Activated T-helper 2 cell treated with anti-CD3 and anti-CD28 coated beads, Interferon-gamma antibody, Interleukin-2, Interleukin-4, amounts not matched to agents 10 μg/mL and 5 μg/mL and 100 μg/mL, durations not matched to agents 14 hours and 24 hours and 36 hours (primary cell): ENCODE measurements around the gene RNF166. TPM values are rescaled to one million over a fixed set of nuclear protein-coding genes. Genes with fewer than 3 reads are reported as not detected.

ENCODE experiments used
- DNase-seq: peaks from one replicate; pipeline ENCODE4 v3.0.0; 2021; ENCODE audit warnings: low spot score
- H3K27ac Mint-ChIP-seq: one replicate; pipeline ENCODE4 v1.8.0; 2021; ENCODE audit warnings: mixed read lengths
- H3K27me3 Mint-ChIP-seq: one replicate; pipeline ENCODE4 v1.8.0; 2021; ENCODE audit warnings: low read depth, mixed read lengths
- H3K36me3 Mint-ChIP-seq: one replicate; pipeline ENCODE4 v1.8.0; 2021; ENCODE audit warnings: low read depth, mixed read lengths
- H3K4me1 Mint-ChIP-seq: one replicate; pipeline ENCODE4 v1.8.0; 2021; ENCODE audit warnings: low read depth, mixed read lengths
- H3K4me3 Mint-ChIP-seq: one replicate; pipeline ENCODE4 v1.8.0; 2021; ENCODE audit warnings: low read depth, mild to moderate bottlenecking, moderate library complexity, mixed read lengths
- H3K9me3 Mint-ChIP-seq: one replicate; pipeline ENCODE4 v1.8.0; 2021; ENCODE audit warnings: mixed read lengths
- intact Hi-C: fragments of 100-400 bp; cut with micrococcal nuclease; formaldehyde crosslinking; loops from one replicate; pipeline ENCODE4 v1.15.1; 2023
- total RNA-seq: library from RNA; stranded (reverse); gene quantifications from 2 replicates; pipeline ENCODE4 v1.2.3, GENCODE V29; 2022

Gene RNF166
- total RNA-seq, 1 donor from 2014 or later = 39.9 TPM

DNA sequence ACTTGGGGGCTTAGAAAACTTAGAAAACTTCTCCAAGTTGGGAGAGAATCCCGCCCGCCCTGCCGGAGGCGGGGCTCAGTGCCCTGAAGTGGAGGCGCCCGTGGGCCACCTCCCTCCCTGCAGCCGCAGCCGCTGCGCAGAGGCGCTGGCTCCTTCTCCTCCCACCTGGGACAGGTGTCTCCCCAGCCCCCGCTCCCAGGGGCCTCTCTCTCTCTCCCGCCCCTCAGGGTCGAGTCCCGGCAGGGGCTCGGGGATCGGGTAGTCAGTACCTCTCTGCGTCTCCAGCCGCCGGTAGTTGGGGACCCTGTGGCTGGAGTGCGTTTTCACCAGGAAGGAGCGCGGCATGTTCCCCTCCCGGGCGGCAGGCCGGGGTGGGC, 20.2 kb downstream of the RNF166 start:
- no peaks in the 10 kb centered on the region for H3K9me3 Mint-ChIP-seq
- peak overlapping the region; percentile 74 for H3K4me3 Mint-ChIP-seq
- H3K4me1 Mint-ChIP-seq = peaks cover 31% of the 10 kb centered on the region
- no peaks in the 10 kb centered on the region for H3K27me3 Mint-ChIP-seq
- no peaks in the 10 kb centered on the region for H3K36me3 Mint-ChIP-seq
- H3K27ac Mint-ChIP-seq = no peak overlapping the region
- intact Hi-C loops = loop anchor here (1.0 kb wide), 3 partner anchors 15 to 35 kb away; partner anchors contain the start of genes CYBA and MVD
- no peak for DNase-seq

DNA sequence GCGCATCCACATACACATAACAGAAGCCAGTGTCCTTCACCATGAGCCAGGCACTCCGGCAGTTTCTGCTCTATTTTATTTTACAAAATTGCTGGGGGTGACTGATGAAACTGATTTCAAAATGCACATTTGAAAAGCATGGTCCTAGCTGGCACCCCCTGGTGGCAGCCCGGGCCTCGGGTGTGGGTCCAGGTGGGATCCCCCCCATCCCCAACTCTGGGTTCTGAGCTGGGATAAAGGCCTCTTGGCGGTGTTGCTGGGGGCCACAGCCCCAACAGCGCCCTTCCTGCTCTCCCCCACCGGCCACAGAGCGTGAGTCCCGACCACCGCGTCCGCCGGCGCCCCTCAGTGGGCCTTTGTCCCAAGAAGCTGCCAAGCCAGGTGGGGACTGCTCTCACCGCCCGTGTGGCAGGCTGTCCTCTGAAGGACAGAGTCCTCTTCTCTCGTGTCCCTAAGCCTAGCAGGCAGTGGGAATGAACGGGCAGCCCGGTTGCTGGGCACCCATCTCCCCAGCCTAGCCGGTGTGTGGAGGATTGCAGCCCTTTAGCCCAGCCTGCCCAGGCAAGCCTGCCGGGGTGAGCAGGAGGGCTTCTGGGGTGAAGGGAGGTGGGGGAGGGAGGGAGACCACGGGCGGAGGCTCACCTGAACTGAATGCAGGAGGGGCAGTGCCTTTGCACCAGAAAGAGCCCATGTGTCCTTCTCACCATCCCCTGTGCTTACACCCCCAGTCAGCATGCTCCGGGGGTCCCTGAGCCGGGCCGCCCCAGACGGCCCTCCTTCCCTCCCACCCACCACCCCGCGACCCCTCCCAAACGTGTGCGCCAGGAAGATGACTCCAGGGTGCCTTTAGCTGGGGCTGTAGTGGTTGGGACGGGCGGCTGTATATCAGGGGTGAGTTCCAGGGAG, 20.8 kb downstream of the RNF166 start:
- peak overlapping the region; percentile 74 for H3K4me3 Mint-ChIP-seq
- no peaks in the 10 kb centered on the region for H3K9me3 Mint-ChIP-seq
- intact Hi-C loops = loop anchor here (1.0 kb wide), 3 partner anchors 16 to 34 kb away; partner anchors contain the start of genes CYBA and MVD
- H3K36me3 Mint-ChIP-seq = peaks cover 3% of the 10 kb centered on the region
- no peaks in the 10 kb centered on the region for H3K27me3 Mint-ChIP-seq
- H3K4me1 Mint-ChIP-seq = peaks cover 28% of the 10 kb centered on the region
- no peak for DNase-seq
- no peak overlapping the region for H3K27ac Mint-ChIP-seq

DNA sequence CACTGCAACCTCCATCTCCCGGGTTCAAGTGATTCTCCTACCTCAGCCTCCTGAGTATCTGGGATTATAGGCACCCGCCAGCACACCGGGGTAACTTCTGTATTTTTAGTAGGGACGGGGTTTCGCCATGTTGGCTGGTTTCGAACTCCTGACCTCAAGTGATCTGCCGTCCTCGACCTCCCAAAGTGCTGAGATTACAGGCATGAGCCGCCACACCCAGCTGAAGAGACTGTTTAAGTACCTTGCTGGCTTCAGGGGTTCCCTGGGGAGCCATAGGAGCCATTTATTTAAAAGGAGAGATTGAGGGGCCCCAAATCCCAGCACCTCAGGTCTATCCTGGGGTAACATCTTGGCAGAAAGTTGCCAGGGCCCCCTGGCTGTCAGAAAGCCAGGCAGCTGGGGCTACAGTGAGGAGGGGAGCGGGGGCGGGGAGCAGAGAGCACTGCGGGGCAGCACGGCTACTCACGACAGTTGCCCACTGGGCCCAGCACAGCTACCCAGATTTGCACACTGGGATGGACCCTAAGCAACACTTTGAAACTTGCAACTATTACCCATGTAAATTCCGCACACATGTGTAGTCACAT, 21.5 kb downstream of the RNF166 start:
- no peak overlapping the region for H3K27ac Mint-ChIP-seq

DNA sequence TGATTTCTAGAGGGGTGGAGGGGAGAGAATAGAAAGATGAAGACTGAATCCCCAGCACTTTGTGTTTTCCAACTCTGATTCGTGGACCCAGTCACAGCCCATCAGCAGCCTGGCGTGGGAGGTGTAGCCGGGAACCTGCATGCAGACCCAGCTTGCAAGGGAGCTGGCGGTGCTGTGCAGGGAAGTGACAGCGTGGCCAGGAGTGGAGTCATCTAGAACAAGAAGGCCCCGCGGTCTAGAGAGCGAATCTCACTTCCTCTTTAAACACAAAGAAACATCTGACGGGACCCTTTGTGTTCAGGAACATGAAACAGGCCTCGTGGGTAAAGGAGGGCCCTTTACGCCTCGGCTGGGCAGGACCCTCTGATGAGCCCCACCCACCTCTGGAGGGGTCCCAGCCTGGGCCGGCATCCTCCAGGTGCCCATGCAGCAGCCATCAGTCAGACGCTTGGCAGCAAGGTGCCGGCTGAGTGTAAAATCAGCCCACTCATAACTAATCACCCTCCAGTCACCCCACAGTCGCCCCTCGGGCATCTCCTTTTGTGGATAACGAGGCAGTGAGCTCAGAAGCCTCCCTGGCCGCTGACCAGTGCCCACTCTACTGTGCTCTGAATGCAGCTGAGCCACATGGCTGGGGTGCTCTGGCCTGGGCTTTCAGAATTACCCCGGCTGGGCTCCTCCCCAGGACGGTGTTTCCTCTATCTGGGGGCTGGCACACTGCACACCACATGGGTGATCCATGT, 24.3 kb downstream of the RNF166 start:
- peak overlapping the region; percentile 33 for H3K4me3 Mint-ChIP-seq
- H3K27ac Mint-ChIP-seq = peak overlapping the region; percentile 84
- DNase-seq = peak; percentile 44
- H3K36me3 Mint-ChIP-seq = peaks cover 3% of the 10 kb centered on the region
- H3K9me3 Mint-ChIP-seq = no peaks in the 10 kb centered on the region
- H3K27me3 Mint-ChIP-seq = no peaks in the 10 kb centered on the region
- intact Hi-C loops = loop anchor here (2.0 kb wide), 1 partner anchor 17 kb away; no protein-coding TSS in a partner anchor
- H3K4me1 Mint-ChIP-seq = peaks cover 24% of the 10 kb centered on the region

More for the DNA sequence above, 21.5 kb downstream of the RNF166 start:
- intact Hi-C loops = no loop called here
- no peak for DNase-seq
- H3K4me3 Mint-ChIP-seq = peak overlapping the region; percentile 74
- peaks cover 27% of the 10 kb centered on the region for H3K4me1 Mint-ChIP-seq
- H3K9me3 Mint-ChIP-seq = no peaks in the 10 kb centered on the region
- peaks cover 3% of the 10 kb centered on the region for H3K36me3 Mint-ChIP-seq
- H3K27me3 Mint-ChIP-seq = no peaks in the 10 kb centered on the region

DNA sequence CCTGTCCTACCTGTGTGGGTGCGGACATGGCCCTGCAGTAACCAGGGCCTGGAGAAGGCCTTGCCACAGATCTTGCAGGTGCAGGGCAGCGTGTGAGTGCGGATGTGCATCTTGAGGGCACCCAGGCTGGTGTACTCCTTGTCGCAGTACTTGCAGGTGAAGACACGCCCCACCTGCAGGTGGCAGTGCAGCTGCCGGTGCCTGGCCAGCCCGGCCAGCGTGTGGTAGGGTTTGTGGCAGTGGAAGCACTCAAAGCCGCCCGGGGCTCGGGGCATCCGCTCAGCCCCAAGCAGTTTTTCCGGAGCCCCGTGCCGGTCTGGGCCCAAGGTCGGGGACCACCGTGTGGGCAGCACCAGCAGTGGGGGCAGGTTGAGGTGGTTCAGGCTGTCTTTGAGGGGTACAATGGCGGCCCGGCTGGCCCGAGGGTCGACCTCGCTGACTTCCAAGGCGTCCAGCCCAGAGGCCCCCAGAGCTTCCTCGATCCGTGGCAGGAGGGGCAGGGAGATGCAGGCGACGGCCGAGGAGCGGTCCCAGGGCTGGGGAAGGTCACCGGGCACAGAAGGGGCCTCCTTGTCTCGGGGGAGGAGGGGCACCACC, 25.0 kb downstream of the RNF166 start:
- no peak for DNase-seq
- no peak overlapping the region for H3K4me3 Mint-ChIP-seq
- intact Hi-C loops = loop anchor here (2.0 kb wide), 1 partner anchor 16 kb away; no protein-coding TSS in a partner anchor

DNA sequence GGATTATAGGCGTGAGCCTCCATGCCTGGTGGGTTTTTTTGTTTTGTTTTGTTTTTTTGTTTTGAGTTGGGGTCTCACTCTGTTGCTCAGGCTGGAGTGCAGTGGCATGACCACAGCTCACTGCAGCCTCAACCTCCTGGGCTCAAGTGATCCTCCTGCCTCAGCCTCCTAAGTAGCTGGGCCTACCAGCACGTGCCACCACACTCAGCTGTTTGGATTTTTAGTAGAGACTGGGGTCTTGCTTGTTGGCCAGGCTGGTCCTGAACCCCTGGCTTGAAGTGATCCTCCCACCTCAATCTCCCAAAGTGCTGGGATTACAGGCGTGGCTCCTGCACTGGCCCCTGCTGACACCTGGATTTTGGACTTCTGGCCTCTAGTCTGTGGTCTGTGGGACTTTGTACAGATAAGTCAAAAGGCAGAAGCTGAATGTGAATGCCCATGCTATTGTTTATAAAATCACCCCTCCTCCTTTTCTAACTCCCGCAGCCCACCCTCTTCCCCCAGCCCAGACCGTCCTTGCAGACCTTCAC, 25.6 kb downstream of the RNF166 start:
- H3K27me3 Mint-ChIP-seq = no peaks in the 10 kb centered on the region
- no peak for DNase-seq
- intact Hi-C loops = loop anchor here (2.0 kb wide), 1 partner anchor 16 kb away; no protein-coding TSS in a partner anchor
- no peaks in the 10 kb centered on the region for H3K9me3 Mint-ChIP-seq
- peaks cover 24% of the 10 kb centered on the region for H3K4me1 Mint-ChIP-seq
- peaks cover 3% of the 10 kb centered on the region for H3K36me3 Mint-ChIP-seq
- H3K4me3 Mint-ChIP-seq = no peak overlapping the region
- H3K27ac Mint-ChIP-seq = no peak overlapping the region

More for the DNA sequence above, 25.0 kb downstream of the RNF166 start:
- H3K9me3 Mint-ChIP-seq = no peaks in the 10 kb centered on the region
- peaks cover 3% of the 10 kb centered on the region for H3K36me3 Mint-ChIP-seq
- peaks cover 24% of the 10 kb centered on the region for H3K4me1 Mint-ChIP-seq
- no peaks in the 10 kb centered on the region for H3K27me3 Mint-ChIP-seq
- H3K27ac Mint-ChIP-seq = peak overlapping the region; percentile 84

DNA sequence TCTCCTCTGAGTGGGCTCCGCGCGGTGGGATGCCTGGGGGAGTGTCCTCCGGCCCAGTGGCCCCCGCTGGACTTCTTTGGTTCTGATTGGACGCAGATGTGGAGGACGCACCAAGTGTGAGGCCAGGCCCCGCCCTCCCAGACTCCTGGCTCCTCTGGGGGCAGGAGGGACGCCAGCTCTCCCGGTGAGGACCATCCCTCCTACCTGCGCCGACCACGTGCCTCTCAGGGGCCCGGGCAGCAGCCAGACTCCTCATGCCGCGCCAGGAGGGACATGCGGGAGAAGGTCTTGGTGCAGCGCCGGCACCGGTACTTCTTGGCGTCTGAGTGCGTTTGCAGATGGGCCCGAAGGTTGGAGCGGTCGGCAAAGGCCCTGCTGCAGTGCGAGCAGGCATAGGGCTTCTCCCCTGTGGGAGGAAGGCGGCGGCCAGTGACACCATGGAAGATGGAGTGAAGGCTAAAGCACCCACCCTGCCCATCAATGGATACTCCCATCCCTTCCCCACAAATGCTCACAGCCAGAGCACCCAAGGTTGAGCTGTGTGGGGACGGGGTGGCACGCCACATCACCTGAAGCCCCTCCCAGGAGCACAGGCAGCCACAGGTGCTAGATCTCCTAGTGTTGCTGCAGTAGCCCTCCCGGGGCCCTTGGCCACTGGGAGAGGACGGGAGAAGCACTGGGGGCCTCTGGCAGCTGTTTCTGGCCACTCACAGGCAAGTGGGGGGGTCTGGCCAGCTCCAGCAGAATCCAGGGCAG, 27.8 kb downstream of the RNF166 start:
- Mint-ChIP-seq H3K9me3 (no peaks in the 10 kb centered on the region), H3K27me3 (no peaks in the 10 kb centered on the region), H3K27ac (no peak overlapping the region), H3K4me3 (no peak overlapping the region), H3K36me3 (peaks cover 3% of the 10 kb centered on the region), H3K4me1 (peaks cover 15% of the 10 kb centered on the region)
- DNase-seq = no peak
- intact Hi-C loops = no loop called here

DNA sequence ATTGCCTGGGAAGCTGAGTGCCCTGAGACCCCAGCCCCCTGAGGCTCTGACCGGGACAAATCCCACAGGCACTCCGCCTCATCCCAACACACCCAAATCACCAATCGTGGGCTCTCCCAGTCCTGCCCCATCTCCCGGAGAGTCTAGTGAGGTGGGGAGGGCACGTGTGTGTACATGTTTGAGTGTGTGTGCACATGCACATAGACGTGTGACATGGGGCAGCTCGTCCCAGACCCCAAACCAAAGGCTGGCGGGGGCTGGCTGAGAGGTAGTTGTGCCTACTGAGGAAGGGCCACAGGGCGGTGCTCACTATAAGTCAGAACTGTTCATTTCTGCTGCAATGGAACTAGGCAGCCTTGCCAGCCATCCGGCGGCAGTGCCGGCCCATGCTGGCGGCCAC, 28.5 kb downstream of the RNF166 start:
- no peaks in the 10 kb centered on the region for H3K9me3 Mint-ChIP-seq
- no peak for DNase-seq
- H3K36me3 Mint-ChIP-seq = peaks cover 3% of the 10 kb centered on the region
- no peak overlapping the region for H3K4me3 Mint-ChIP-seq
- H3K27ac Mint-ChIP-seq = no peak overlapping the region
- peaks cover 15% of the 10 kb centered on the region for H3K4me1 Mint-ChIP-seq
- intact Hi-C loops = no loop called here
- H3K27me3 Mint-ChIP-seq = no peaks in the 10 kb centered on the region

DNA sequence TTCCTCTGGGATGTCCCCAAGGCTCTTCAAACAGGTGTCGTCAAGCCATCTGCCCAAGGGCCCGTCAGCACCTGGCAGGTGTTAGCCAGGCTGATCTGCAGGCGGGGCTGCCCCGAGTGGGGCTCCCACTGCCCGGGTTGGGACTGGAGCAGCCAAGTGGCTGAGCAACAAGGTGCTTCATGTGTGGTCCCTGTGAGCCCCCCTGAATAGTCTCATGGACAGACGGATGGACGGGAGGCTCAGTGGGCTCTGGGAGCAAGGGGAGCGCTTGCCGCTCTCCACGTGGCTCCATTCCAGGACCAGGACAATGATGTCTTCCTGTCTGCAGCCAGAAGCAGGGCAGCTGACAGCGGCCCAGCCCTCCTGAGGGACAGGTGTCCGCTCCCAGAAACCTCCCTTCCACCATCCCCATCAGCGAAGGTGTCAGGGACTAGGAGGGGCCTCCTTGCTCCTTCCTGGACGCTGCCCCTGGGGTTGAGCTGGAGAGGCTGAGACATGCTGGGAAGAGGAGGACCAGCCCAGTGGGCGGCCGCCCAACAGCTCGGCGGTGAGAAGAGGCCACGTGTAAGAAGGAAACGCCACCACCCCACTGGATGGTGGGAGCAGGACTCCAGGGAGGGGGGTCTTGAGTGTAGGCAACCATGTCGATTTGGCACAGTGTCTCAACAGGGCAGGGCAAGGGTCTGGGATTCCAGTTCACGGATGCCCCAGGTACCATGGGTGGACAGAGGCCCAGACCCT, 29.5 kb downstream of the RNF166 start:
- H3K4me1 Mint-ChIP-seq = peaks cover 6% of the 10 kb centered on the region
- H3K36me3 Mint-ChIP-seq = peaks cover 3% of the 10 kb centered on the region
- no peaks in the 10 kb centered on the region for H3K27me3 Mint-ChIP-seq

DNA sequence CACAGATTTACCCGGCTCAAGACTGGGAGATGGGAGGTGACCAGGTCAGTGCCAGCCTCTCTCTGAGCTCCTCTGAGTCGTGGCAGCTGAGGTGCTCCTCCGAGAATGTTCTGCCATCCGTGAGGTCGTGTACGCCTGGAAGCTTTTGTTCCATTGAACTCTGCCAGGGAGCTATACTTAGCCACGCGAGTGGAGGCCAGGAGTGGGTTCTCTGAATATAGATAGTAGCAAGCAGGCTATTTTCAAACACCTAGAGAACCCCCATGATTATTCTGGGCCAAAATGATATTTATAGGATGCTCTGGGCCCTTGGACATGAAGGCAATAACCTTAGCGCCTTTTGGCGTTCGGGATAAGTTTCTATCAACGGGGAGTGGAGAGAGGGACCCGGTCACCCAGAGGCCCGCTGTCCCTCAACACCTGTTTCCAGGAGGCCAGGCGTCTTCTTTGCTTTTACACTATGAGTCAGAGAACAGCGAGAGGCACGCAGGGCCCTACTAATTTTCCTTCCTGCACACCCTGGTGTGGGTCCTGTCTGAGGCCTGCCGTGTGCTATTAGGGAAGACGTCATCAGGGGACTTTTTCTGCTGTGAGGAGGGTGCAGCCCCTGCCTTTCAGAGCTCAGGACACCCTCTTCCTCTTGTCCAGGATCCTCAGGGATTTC, 32.4 kb downstream of the RNF166 start:
- DNase-seq = no peak
- Mint-ChIP-seq H3K9me3 (no peaks in the 10 kb centered on the region), H3K27ac (no peak overlapping the region), H3K4me3 (no peak overlapping the region), H3K27me3 (no peaks in the 10 kb centered on the region), H3K36me3 (peaks cover under 1% of the 10 kb centered on the region), H3K4me1 (no peaks in the 10 kb centered on the region)
- intact Hi-C loops = no loop called here

More for the DNA sequence above, 29.5 kb downstream of the RNF166 start:
- intact Hi-C loops = no loop called here
- Mint-ChIP-seq H3K9me3 (no peaks in the 10 kb centered on the region), H3K27ac (no peak overlapping the region), H3K4me3 (no peak overlapping the region)
- no peak for DNase-seq

DNA sequence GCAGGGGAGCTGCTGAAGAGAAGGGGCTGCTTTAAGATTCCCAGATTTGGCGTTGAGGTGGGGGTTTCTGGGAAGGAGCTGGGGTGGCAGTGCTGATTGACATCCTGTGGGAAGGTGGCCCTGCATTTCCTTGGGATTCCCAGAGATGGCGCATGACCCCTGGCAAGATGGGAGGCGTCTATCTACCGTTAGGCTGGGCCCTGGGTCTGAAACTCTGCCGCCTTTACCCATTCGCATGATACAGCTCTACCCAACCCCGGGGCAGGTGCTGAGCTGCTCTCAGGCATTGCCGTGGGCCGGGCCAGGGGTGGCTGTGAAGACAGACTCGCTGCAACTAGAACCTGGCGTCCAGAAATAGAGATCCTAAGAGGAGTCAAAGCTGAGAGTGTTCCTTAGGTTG, 33.4 kb downstream of the RNF166 start:
- Mint-ChIP-seq H3K4me1 (no peaks in the 10 kb centered on the region), H3K4me3 (no peak overlapping the region), H3K9me3 (no peaks in the 10 kb centered on the region), H3K27ac (no peak overlapping the region), H3K36me3 (peaks cover 7% of the 10 kb centered on the region), H3K27me3 (no peaks in the 10 kb centered on the region)
- no peak for DNase-seq
- intact Hi-C loops = no loop called here
